ENCODE measurements around the gene ENKUR. TPM values are rescaled to one million over a fixed set of nuclear protein-coding genes. Genes with fewer than 3 reads are reported as not detected.

Gene ENKUR
- total and polyA plus RNA-seq, 4 donors = 0.08 to 0.15 (median 0.13) TPM

GRCh38 chr10:25018703-25019102 is 2.7 kb upstream of the ENKUR start:
- TF ChIP-seq FOXA2 (IDR thresholded peaks at IDR 0.05) (no peak), YY1 (IDR thresholded peaks at IDR 0.05) (no peak), JUND (IDR thresholded peaks at IDR 0.05) (no peak), TAF1 (conservative IDR thresholded peaks at IDR 0.05) (no peak), RAD21 (IDR thresholded peaks at IDR 0.05) (no peak), SP1 (IDR thresholded peaks at IDR 0.05) (no peak), HNF4G (IDR thresholded peaks at IDR 0.05) (no peak), HNF4A (conservative IDR thresholded peaks at IDR 0.05) (no peak)
- TF ChIP-seq, protein P1, sequence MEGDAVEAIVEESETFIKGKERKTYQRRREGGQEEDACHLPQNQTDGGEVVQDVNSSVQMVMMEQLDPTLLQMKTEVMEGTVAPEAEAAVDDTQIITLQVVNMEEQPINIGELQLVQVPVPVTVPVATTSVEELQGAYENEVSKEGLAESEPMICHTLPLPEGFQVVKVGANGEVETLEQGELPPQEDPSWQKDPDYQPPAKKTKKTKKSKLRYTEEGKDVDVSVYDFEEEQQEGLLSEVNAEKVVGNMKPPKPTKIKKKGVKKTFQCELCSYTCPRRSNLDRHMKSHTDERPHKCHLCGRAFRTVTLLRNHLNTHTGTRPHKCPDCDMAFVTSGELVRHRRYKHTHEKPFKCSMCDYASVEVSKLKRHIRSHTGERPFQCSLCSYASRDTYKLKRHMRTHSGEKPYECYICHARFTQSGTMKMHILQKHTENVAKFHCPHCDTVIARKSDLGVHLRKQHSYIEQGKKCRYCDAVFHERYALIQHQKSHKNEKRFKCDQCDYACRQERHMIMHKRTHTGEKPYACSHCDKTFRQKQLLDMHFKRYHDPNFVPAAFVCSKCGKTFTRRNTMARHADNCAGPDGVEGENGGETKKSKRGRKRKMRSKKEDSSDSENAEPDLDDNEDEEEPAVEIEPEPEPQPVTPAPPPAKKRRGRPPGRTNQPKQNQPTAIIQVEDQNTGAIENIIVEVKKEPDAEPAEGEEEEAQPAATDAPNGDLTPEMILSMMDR (IDR thresholded peaks at IDR 0.05; ENCODE audit: low read depth, low read length, missing input control) = no peak
- TF ChIP-seq, protein P2, sequence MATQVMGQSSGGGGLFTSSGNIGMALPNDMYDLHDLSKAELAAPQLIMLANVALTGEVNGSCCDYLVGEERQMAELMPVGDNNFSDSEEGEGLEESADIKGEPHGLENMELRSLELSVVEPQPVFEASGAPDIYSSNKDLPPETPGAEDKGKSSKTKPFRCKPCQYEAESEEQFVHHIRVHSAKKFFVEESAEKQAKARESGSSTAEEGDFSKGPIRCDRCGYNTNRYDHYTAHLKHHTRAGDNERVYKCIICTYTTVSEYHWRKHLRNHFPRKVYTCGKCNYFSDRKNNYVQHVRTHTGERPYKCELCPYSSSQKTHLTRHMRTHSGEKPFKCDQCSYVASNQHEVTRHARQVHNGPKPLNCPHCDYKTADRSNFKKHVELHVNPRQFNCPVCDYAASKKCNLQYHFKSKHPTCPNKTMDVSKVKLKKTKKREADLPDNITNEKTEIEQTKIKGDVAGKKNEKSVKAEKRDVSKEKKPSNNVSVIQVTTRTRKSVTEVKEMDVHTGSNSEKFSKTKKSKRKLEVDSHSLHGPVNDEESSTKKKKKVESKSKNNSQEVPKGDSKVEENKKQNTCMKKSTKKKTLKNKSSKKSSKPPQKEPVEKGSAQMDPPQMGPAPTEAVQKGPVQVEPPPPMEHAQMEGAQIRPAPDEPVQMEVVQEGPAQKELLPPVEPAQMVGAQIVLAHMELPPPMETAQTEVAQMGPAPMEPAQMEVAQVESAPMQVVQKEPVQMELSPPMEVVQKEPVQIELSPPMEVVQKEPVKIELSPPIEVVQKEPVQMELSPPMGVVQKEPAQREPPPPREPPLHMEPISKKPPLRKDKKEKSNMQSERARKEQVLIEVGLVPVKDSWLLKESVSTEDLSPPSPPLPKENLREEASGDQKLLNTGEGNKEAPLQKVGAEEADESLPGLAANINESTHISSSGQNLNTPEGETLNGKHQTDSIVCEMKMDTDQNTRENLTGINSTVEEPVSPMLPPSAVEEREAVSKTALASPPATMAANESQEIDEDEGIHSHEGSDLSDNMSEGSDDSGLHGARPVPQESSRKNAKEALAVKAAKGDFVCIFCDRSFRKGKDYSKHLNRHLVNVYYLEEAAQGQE (IDR thresholded peaks at IDR 0.05) = no peak
- WGBS = 94% methylated on average over 3 of the region's 3 CpGs

DNA sequence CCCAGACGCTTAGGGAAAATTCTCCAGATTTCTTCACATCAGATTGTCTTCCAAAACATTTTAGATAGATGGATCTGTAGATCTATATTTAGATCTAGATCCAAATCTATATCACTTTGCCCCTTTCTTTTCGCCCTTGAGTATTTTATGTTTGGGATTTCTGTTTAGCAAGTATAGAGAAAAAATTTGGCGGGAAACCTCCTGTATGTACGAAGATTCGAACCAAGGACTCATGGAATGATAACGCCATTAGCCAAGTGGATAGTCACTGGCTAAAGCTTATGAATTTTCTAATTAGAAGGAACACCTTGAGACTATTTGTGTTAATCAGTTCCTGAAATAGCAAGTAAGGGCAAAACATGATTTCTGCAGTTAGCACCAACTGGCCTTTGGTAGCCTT is 1.7 kb upstream of the ENKUR start:
- no peak for DNase-seq (ENCODE audit: low spot score)
- H3K36me3 ChIP-seq (ENCODE audit: control insufficient read depth in 4 of 4, insufficient read depth in 3 of 4, low read depth in 1 of 4, low read length in 3 of 4) = no peaks in the 10 kb centered on the region
- H3K4me3 ChIP-seq (ENCODE audit: low read depth in 1 of 3, low read length in 3 of 3) = peak overlapping the region; percentile 39 to 89 (median 71)
- H3K27me3 ChIP-seq (ENCODE audit: control insufficient read depth in 4 of 4, insufficient read depth in 4 of 4, low read length in 3 of 4) = no peaks in the 10 kb centered on the region
- peak overlapping the region; percentile 97 to 99 for H3K27ac ChIP-seq (ENCODE audit: low read depth in 1 of 2, low read length in 2 of 2)
- peaks cover 3 to 14% (median 13%) of the 10 kb centered on the region in 4 donors for H3K4me1 ChIP-seq (ENCODE audit: control insufficient read depth in 4 of 4, insufficient read depth in 4 of 4, low read length in 3 of 4)
- 92% methylated on average over 6 of the region's 6 CpGs for WGBS
- H3K9ac ChIP-seq (ENCODE audit: low read depth in 1 of 2, low read length in 2 of 2) = peak overlapping the region; percentile 91 to 99
- TF ChIP-seq SP1 (IDR thresholded peaks at IDR 0.05) = no peak
- TF ChIP-seq, protein P1 (IDR thresholded peaks at IDR 0.05; ENCODE audit: low read depth, low read length, missing input control) = no peak
- no peak for TF ChIP-seq NR2F2 (IDR thresholded peaks at IDR 0.05)
- no peak for TF ChIP-seq FOXA1 (IDR thresholded peaks at IDR 0.05)
- no peak for TF ChIP-seq GABPA (IDR thresholded peaks at IDR 0.05 in 1 of 2, conservative IDR thresholded peaks at IDR 0.05 in 1 of 2)
- no peak for TF ChIP-seq FOXA2 (IDR thresholded peaks at IDR 0.05)
- TF ChIP-seq TAF1 (conservative IDR thresholded peaks at IDR 0.05) = no peak
- TF ChIP-seq, protein P2 (IDR thresholded peaks at IDR 0.05) = no peak
- TF ChIP-seq, protein P3, sequence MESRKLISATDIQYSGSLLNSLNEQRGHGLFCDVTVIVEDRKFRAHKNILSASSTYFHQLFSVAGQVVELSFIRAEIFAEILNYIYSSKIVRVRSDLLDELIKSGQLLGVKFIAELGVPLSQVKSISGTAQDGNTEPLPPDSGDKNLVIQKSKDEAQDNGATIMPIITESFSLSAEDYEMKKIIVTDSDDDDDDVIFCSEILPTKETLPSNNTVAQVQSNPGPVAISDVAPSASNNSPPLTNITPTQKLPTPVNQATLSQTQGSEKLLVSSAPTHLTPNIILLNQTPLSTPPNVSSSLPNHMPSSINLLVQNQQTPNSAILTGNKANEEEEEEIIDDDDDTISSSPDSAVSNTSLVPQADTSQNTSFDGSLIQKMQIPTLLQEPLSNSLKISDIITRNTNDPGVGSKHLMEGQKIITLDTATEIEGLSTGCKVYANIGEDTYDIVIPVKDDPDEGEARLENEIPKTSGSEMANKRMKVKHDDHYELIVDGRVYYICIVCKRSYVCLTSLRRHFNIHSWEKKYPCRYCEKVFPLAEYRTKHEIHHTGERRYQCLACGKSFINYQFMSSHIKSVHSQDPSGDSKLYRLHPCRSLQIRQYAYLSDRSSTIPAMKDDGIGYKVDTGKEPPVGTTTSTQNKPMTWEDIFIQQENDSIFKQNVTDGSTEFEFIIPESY (IDR thresholded peaks at IDR 0.05) = no peak
- TF ChIP-seq RAD21 (IDR thresholded peaks at IDR 0.05) = no peak
- no peak for TF ChIP-seq JUND (IDR thresholded peaks at IDR 0.05)
- TF ChIP-seq HNF4A (conservative IDR thresholded peaks at IDR 0.05) = no peak
- no peak for TF ChIP-seq EGR1 (IDR thresholded peaks at IDR 0.05; ENCODE audit: low read depth in 2 of 2)
- no peak for TF ChIP-seq YY1 (IDR thresholded peaks at IDR 0.05)
- TF ChIP-seq, protein P4, sequence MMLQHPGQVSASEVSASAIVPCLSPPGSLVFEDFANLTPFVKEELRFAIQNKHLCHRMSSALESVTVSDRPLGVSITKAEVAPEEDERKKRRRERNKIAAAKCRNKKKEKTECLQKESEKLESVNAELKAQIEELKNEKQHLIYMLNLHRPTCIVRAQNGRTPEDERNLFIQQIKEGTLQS (IDR thresholded peaks at IDR 0.05) = no peak
- no peak for TF ChIP-seq HNF4G (IDR thresholded peaks at IDR 0.05)
- TF ChIP-seq, protein P5, sequence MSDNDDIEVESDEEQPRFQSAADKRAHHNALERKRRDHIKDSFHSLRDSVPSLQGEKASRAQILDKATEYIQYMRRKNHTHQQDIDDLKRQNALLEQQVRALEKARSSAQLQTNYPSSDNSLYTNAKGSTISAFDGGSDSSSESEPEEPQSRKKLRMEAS (IDR thresholded peaks at IDR 0.05) = no peak
- TF ChIP-seq RXRA (IDR thresholded peaks at IDR 0.05) = no peak
- no peaks in the 10 kb centered on the region for H3K9me3 ChIP-seq (ENCODE audit: control insufficient read depth in 4 of 4, low read length in 3 of 4)

More at GRCh38 chr10:25018703-25019102, 2.7 kb upstream of the ENKUR start:
- H3K9me3 ChIP-seq (ENCODE audit: control insufficient read depth in 4 of 4, low read length in 3 of 4) = no peaks in the 10 kb centered on the region
- no peaks in the 10 kb centered on the region for H3K27me3 ChIP-seq (ENCODE audit: control insufficient read depth in 4 of 4, insufficient read depth in 4 of 4, low read length in 3 of 4)
- no peak overlapping the region for H3K4me3 ChIP-seq (ENCODE audit: low read depth in 1 of 3, low read length in 3 of 3)
- H3K4me1 ChIP-seq (ENCODE audit: control insufficient read depth in 4 of 4, insufficient read depth in 4 of 4, low read length in 3 of 4) = peaks cover 3 to 14% (median 13%) of the 10 kb centered on the region in 4 donors
- no peak for DNase-seq (ENCODE audit: low spot score)
- H3K27ac ChIP-seq (ENCODE audit: low read depth in 1 of 2, low read length in 2 of 2) = no peak overlapping the region
- H3K36me3 ChIP-seq (ENCODE audit: control insufficient read depth in 4 of 4, insufficient read depth in 3 of 4, low read depth in 1 of 4, low read length in 3 of 4) = no peaks in the 10 kb centered on the region
- no peak overlapping the region for H3K9ac ChIP-seq (ENCODE audit: low read depth in 1 of 2, low read length in 2 of 2)

All from liver (tissue), 9 donors.